ENCODE data around the gene ZNF132. TPM values are rescaled to one million over a fixed set of nuclear protein-coding genes. Genes with fewer than 3 reads are reported as not detected.

The ZNF132 gene
- total and polyA plus RNA-seq, 9 of the 15 experiments (the other 6 are each of a cell fraction or from before 2014, with no cell fraction given), result 0.03 to 0.42 (median 0.10) TPM; not detected in 5

DNA sequence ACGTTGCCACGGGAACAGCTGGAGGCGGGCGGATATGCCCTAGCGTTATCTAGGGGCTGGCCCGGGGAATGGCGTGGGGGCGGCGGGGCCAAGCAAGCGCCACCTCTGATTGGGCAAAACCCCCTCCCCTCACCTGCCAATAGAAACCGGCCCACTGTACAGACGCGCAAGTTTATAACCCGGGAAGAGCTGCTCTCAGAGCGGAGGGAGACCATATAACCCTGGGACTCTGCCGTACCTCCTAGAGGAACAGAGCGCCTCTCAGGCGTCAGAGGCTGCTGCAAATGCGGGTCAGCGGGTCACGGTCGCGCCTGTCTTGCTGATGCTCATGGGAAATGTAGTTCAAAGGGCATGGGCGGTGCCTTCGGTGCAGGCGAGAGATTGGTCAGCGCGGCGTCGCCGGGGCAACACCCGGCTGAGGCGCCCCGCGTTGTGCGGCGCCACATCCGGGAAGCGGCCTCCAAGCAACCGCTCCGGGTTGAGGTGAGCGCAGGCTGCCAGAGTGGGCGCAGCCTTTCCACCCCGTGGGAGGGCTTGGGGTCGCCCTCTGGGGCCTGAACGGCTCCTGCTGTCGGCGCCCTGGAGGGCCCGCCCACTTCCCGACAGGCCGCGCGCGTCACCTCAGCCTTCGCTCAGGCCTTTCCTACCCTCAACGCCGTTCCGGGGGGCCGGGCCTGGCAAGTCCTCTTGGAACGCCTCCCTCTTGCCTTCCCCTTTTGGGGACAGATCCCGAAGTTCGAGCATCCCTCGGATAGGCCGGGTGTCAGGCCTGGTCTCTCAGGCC lies 36.0 kb upstream of the ZNF132 start, which contains the start of gene ZNF446 (continued):
- TF ChIP-seq, protein P1, sequence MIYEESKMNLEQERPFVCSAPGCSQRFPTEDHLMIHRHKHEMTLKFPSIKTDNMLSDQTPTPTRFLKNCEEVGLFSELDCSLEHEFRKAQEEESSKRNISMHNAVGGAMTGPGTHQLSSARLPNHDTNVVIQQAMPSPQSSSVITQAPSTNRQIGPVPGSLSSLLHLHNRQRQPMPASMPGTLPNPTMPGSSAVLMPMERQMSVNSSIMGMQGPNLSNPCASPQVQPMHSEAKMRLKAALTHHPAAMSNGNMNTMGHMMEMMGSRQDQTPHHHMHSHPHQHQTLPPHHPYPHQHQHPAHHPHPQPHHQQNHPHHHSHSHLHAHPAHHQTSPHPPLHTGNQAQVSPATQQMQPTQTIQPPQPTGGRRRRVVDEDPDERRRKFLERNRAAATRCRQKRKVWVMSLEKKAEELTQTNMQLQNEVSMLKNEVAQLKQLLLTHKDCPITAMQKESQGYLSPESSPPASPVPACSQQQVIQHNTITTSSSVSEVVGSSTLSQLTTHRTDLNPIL (CRISPR knock-in tag; IDR thresholded peaks at IDR 0.05), result no peak
- TF ChIP-seq ZC3H11A (IDR thresholded peaks at IDR 0.05; ENCODE audit: low read depth, low read length) (no peak), ETV1 (tag; conservative IDR thresholded peaks at IDR 0.05; ENCODE audit: low read depth) (peak; percentile 67), SNRNP70 (optimal IDR thresholded peaks at IDR 0.05; ENCODE audit: low read depth, low read length) (peak; percentile 67), NFE2L1 (tag; IDR thresholded peaks at IDR 0.05; ENCODE audit: borderline replicate concordance, low read depth) (no peak), EGR1 (conservative IDR thresholded peaks at IDR 0.05) (peak; percentile 79), FOXA1 (IDR thresholded peaks at IDR 0.05; ENCODE audit: borderline replicate concordance) (no peak)
- TF ChIP-seq, protein P2, sequence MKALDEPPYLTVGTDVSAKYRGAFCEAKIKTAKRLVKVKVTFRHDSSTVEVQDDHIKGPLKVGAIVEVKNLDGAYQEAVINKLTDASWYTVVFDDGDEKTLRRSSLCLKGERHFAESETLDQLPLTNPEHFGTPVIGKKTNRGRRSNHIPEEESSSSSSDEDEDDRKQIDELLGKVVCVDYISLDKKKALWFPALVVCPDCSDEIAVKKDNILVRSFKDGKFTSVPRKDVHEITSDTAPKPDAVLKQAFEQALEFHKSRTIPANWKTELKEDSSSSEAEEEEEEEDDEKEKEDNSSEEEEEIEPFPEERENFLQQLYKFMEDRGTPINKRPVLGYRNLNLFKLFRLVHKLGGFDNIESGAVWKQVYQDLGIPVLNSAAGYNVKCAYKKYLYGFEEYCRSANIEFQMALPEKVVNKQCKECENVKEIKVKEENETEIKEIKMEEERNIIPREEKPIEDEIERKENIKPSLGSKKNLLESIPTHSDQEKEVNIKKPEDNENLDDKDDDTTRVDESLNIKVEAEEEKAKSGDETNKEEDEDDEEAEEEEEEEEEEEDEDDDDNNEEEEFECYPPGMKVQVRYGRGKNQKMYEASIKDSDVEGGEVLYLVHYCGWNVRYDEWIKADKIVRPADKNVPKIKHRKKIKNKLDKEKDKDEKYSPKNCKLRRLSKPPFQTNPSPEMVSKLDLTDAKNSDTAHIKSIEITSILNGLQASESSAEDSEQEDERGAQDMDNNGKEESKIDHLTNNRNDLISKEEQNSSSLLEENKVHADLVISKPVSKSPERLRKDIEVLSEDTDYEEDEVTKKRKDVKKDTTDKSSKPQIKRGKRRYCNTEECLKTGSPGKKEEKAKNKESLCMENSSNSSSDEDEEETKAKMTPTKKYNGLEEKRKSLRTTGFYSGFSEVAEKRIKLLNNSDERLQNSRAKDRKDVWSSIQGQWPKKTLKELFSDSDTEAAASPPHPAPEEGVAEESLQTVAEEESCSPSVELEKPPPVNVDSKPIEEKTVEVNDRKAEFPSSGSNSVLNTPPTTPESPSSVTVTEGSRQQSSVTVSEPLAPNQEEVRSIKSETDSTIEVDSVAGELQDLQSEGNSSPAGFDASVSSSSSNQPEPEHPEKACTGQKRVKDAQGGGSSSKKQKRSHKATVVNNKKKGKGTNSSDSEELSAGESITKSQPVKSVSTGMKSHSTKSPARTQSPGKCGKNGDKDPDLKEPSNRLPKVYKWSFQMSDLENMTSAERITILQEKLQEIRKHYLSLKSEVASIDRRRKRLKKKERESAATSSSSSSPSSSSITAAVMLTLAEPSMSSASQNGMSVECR (CRISPR knock-in tag; IDR thresholded peaks at IDR 0.05), result peak; percentile 84
- TF ChIP-seq, protein P3, sequence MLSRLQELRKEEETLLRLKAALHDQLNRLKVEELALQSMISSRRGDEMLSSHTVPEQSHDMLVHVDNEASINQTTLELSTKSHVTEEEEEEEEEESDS (CRISPR knock-in tag; IDR thresholded peaks at IDR 0.05), result no peak
- TF ChIP-seq, protein P4, sequence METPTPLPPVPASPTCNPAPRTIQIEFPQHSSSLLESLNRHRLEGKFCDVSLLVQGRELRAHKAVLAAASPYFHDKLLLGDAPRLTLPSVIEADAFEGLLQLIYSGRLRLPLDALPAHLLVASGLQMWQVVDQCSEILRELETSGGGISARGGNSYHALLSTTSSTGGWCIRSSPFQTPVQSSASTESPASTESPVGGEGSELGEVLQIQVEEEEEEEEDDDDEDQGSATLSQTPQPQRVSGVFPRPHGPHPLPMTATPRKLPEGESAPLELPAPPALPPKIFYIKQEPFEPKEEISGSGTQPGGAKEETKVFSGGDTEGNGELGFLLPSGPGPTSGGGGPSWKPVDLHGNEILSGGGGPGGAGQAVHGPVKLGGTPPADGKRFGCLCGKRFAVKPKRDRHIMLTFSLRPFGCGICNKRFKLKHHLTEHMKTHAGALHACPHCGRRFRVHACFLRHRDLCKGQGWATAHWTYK (CRISPR knock-in tag; IDR thresholded peaks at IDR 0.05), result no peak
- TF ChIP-seq, protein P5, sequence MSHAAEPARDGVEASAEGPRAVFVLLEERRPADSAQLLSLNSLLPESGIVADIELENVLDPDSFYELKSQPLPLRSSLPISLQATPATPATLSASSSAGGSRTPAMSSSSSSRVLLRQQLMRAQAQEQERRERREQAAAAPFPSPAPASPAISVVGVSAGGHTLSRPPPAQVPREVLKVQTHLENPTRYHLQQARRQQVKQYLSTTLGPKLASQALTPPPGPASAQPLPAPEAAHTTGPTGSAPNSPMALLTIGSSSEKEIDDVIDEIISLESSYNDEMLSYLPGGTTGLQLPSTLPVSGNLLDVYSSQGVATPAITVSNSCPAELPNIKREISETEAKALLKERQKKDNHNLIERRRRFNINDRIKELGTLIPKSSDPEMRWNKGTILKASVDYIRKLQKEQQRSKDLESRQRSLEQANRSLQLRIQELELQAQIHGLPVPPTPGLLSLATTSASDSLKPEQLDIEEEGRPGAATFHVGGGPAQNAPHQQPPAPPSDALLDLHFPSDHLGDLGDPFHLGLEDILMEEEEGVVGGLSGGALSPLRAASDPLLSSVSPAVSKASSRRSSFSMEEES (CRISPR knock-in tag; IDR thresholded peaks at IDR 0.05), result no peak

Data from K562 (cell line).